Smooth muscle cell (in vitro differentiated cells): ENCODE results near the gene RNF10. TPM values are rescaled to one million over a fixed set of nuclear protein-coding genes. Genes with fewer than 3 reads are reported as not detected.

Experiments
- DNase-seq: peaks from one replicate; lab custom pipeline; 2025; ENCODE audit not compliant: unreplicated experiment; lab: John Stamatoyannopoulos, UW
- H2AFZ ChIP-seq: fragments of 200-600 bp; sonication (generic); 2 replicates; pipeline ENCODE4 v1.6.0; 2016; ENCODE audit warnings: antibody characterized with exemption, low read depth, mild to moderate bottlenecking
- H3F3A ChIP-seq: fragments of 200-600 bp; sonication (generic); 2 replicates; pipeline ENCODE4 v1.6.0; 2017; ENCODE audit warnings: antibody characterized with exemption, low read depth
- H3K27ac ChIP-seq: fragments of 200-600 bp; sonication (generic); 2 replicates; pipeline ENCODE4 v1.5.1; 2016; ENCODE audit warnings: low read depth, mild to moderate bottlenecking
- H3K27me3 ChIP-seq: fragments of 200-600 bp; sonication (generic); 2 replicates; pipeline ENCODE4 v1.6.1; 2016; ENCODE audit warnings: low read depth, mild to moderate bottlenecking
- H3K36me3 ChIP-seq: fragments of 200-600 bp; sonication (generic); 2 replicates; pipeline ENCODE4 v1.5.1; 2016; ENCODE audit warnings: low read depth
- H3K4me1 ChIP-seq: fragments of 200-600 bp; sonication (generic); 2 replicates; pipeline ENCODE4 v1.5.1; 2016; ENCODE audit warnings: low read depth
- H3K4me2 ChIP-seq: fragments of 200-600 bp; sonication (generic); 2 replicates; pipeline ENCODE4 v1.6.0; 2016; ENCODE audit warnings: mild to moderate bottlenecking
- H3K4me3 ChIP-seq: fragments of 200-600 bp; sonication (generic); 2 replicates; pipeline ENCODE4 v1.5.1; 2016; ENCODE audit warnings: mild to moderate bottlenecking
- H3K79me2 ChIP-seq: fragments of 200-600 bp; sonication (generic); 2 replicates; pipeline ENCODE4 v1.6.0; 2016; ENCODE audit warnings: low read depth, mild to moderate bottlenecking
- H3K9ac ChIP-seq: fragments of 200-600 bp; sonication (generic); 2 replicates; pipeline ENCODE4 v1.6.0; 2016; ENCODE audit warnings: low read depth
- H3K9me3 ChIP-seq: fragments of 200-600 bp; sonication (generic); replicated peaks from 2 replicates; pipeline ENCODE4 v1.5.1; 2016; ENCODE audit warnings: low read depth
- H4K20me1 ChIP-seq: fragments of 200-600 bp; sonication (generic); 2 replicates; pipeline ENCODE4 v1.6.0; 2016; ENCODE audit warnings: low read depth
- CTCF ChIP-seq: fragments of 200-600 bp; sonication (generic); IDR thresholded peaks from 2 replicates; pipeline ENCODE4 v1.5.1; 2017; ENCODE audit warnings: borderline replicate concordance, mild to moderate bottlenecking, antibody characterized with exemption; ENCODE audit not compliant: insufficient read depth, poor library complexity, severe bottlenecking
- WGBS: methylation state at CpG from one replicate; pipeline ENCODE4 v1.1.7; 2016; ENCODE audit warnings: low lambda C conversion rate; 5-methylcytosine and 5-hydroxymethylcytosine counted together
- polyA plus RNA-seq: library from polyadenylated mRNA; unstranded; fragments of >200 nt; fragmentation: Nextera tagmentation; extraction: Ambion mirVana; gene quantifications from 2 replicates; pipeline ENCODE4 v1.2.1, GENCODE V29; 2016
- total RNA-seq: library from RNA; depleted of rRNA; stranded (reverse); fragments of >200 nt; gene quantifications from 2 replicates; pipeline ENCODE4 v1.2.3, GENCODE V29; 2014

RNF10 gene
- total and polyA plus RNA-seq, 2 experiments from 2014 or later = 63.2 to 115 TPM

- H2AFZ ChIP-seq = no peak overlapping the region
- H3K36me3 ChIP-seq = peaks cover 26% of the 10 kb centered on the region
- H4K20me1 ChIP-seq = peaks cover 43% of the 10 kb centered on the region
- no peak overlapping the region for H3K9ac ChIP-seq
- no peak overlapping the region for H3K4me2 ChIP-seq
- peak overlapping the region; percentile 37 for H3K27ac ChIP-seq
- TF ChIP-seq CTCF = no peak
- H3K79me2 ChIP-seq = no peaks in the 10 kb centered on the region
- 46% methylated on average over 5 of the region's 5 CpGs for WGBS
- no peak overlapping the region for H3K4me3 ChIP-seq
- no peaks in the 10 kb centered on the region for H3K4me1 ChIP-seq
- peaks cover 10% of the 10 kb centered on the region for H3F3A ChIP-seq
- no peaks in the 10 kb centered on the region for H3K9me3 ChIP-seq
- H3K27me3 ChIP-seq = no peaks in the 10 kb centered on the region
- no peak for DNase-seq
Observed at GRCh38 chr12:120571299-120571698, 37.1 kb downstream of the RNF10 start.

GRCh38 chr12:120573560-120573959 lies 39.4 kb downstream of the RNF10 start:
- H3K79me2 ChIP-seq = no peaks in the 10 kb centered on the region
- H4K20me1 ChIP-seq = peaks cover 34% of the 10 kb centered on the region
- H3K9ac ChIP-seq = no peak overlapping the region
- no peak overlapping the region for H3K4me3 ChIP-seq
- no peak for DNase-seq
- WGBS = 95% methylated on average over 6 of the region's 6 CpGs
- no peak overlapping the region for H2AFZ ChIP-seq
- no peak for TF ChIP-seq CTCF
- H3K27me3 ChIP-seq = no peaks in the 10 kb centered on the region
- no peak overlapping the region for H3K27ac ChIP-seq
- peaks cover 25% of the 10 kb centered on the region for H3K36me3 ChIP-seq
- no peak overlapping the region for H3K4me2 ChIP-seq
- H3F3A ChIP-seq = peaks cover 15% of the 10 kb centered on the region
- H3K9me3 ChIP-seq = no peaks in the 10 kb centered on the region
- no peaks in the 10 kb centered on the region for H3K4me1 ChIP-seq

- H2AFZ ChIP-seq = no peak overlapping the region
- H3K36me3 ChIP-seq = peaks cover 25% of the 10 kb centered on the region
- WGBS = 100% methylated on average over 2 of the region's 2 CpGs
Observed at GRCh38 chr12:120574106-120574505, 40.0 kb downstream of the RNF10 start.

More at GRCh38 chr12:120574106-120574505, 40.0 kb downstream of the RNF10 start:
- Histone ChIP-seq H3F3A (peaks cover 16% of the 10 kb centered on the region), H3K9me3 (no peaks in the 10 kb centered on the region), H3K79me2 (no peaks in the 10 kb centered on the region), H3K4me1 (no peaks in the 10 kb centered on the region), H3K4me2 (no peak overlapping the region), H3K27ac (no peak overlapping the region), H4K20me1 (peaks cover 29% of the 10 kb centered on the region), H3K27me3 (no peaks in the 10 kb centered on the region), H3K4me3 (no peak overlapping the region), H3K9ac (no peak overlapping the region)
- TF ChIP-seq CTCF = no peak
- no peak for DNase-seq
